ENCODE data around the gene GLYATL1.
"Not testable (repeated sequence)": the region's sequence is repeated elsewhere in the genome, so short reads cannot be mapped to it uniquely, and the experiment has no call there.

Gene GLYATL1

GRCh38 chr11:59000003-59000402 lies 60.7 kb downstream of the GLYATL1 start:
- no peak for DNase-seq

GRCh38 chr11:59002006-59002405 lies 62.7 kb downstream of the GLYATL1 start:
- not testable (repeated sequence) for DNase-seq
